ENCODE measurements around the gene AGTRAP. TPM values are rescaled to one million over a fixed set of nuclear protein-coding genes. Genes with fewer than 3 reads are reported as not detected.

AGTRAP gene
- total RNA-seq, 1 donor from 2014 or later, result 15.7 TPM

- H3K36me3 ChIP-seq (ENCODE audit: control insufficient read depth in 3 of 3, insufficient read depth in 3 of 3, low read length in 3 of 3), result no peaks in the 10 kb centered on the region
Measured at GRCh38 chr1:11780380-11781147, 44.6 kb downstream of the AGTRAP start.

GRCh38 chr1:11781297-11781696 lies 45.4 kb downstream of the AGTRAP start:
- Histone ChIP-seq H3K4me1 (ENCODE audit: control insufficient read depth in 3 of 3, insufficient read depth in 3 of 3, low read length in 3 of 3) (peaks cover 14 to 18% (median 17%) of the 10 kb centered on the region in 3 donors), H3K9ac (ENCODE audit: low read depth in 1 of 3, low read length in 3 of 3) (no peak overlapping the region), H3K36me3 (ENCODE audit: control insufficient read depth in 3 of 3, insufficient read depth in 3 of 3, low read length in 3 of 3) (no peaks in the 10 kb centered on the region), H3K4me3 (ENCODE audit: low read length in 3 of 3) (no peak overlapping the region), H3K27ac (ENCODE audit: low read depth, low read length) (no peak overlapping the region), H3K27me3 (ENCODE audit: control insufficient read depth in 3 of 3, insufficient read depth in 3 of 3, low read length in 3 of 3) (no peaks in the 10 kb centered on the region), H3K9me3 (ENCODE audit: control insufficient read depth in 3 of 3, low read length in 3 of 3) (no peaks in the 10 kb centered on the region)

More at GRCh38 chr1:11780380-11781147, 44.6 kb downstream of the AGTRAP start:
- H3K9ac ChIP-seq (ENCODE audit: low read depth in 1 of 3, low read length in 3 of 3), result no peak overlapping the region
- peaks cover 12% of the 10 kb centered on the region in 3 donors for H3K4me1 ChIP-seq (ENCODE audit: control insufficient read depth in 3 of 3, insufficient read depth in 3 of 3, low read length in 3 of 3)
- no peak overlapping the region for H3K27ac ChIP-seq (ENCODE audit: low read depth, low read length)
- H3K27me3 ChIP-seq (ENCODE audit: control insufficient read depth in 3 of 3, insufficient read depth in 3 of 3, low read length in 3 of 3), result no peaks in the 10 kb centered on the region
- no peak overlapping the region for H3K4me3 ChIP-seq (ENCODE audit: low read length in 3 of 3)
- H3K9me3 ChIP-seq (ENCODE audit: control insufficient read depth in 3 of 3, low read length in 3 of 3), result no peaks in the 10 kb centered on the region

- H3K9me3 ChIP-seq (ENCODE audit: control insufficient read depth in 3 of 3, low read length in 3 of 3), result no peaks in the 10 kb centered on the region
- no peaks in the 10 kb centered on the region for H3K27me3 ChIP-seq (ENCODE audit: control insufficient read depth in 3 of 3, insufficient read depth in 3 of 3, low read length in 3 of 3)
- H3K27ac ChIP-seq (ENCODE audit: low read depth, low read length), result no peak overlapping the region
Measured at GRCh38 chr1:11782127-11782708, 46.3 kb downstream of the AGTRAP start.

GRCh38 chr1:11783556-11783955 lies 47.6 kb downstream of the AGTRAP start:
- Histone ChIP-seq H3K4me3 (ENCODE audit: low read length in 3 of 3) (no peak overlapping the region), H3K4me1 (ENCODE audit: control insufficient read depth in 3 of 3, insufficient read depth in 3 of 3, low read length in 3 of 3) (peaks cover 33 to 41% (median 40%) of the 10 kb centered on the region in 3 donors), H3K9me3 (ENCODE audit: control insufficient read depth in 3 of 3, low read length in 3 of 3) (no peaks in the 10 kb centered on the region)

More at GRCh38 chr1:11782127-11782708, 46.3 kb downstream of the AGTRAP start:
- no peaks in the 10 kb centered on the region for H3K36me3 ChIP-seq (ENCODE audit: control insufficient read depth in 3 of 3, insufficient read depth in 3 of 3, low read length in 3 of 3)
- no peak overlapping the region for H3K4me3 ChIP-seq (ENCODE audit: low read length in 3 of 3)
- H3K4me1 ChIP-seq (ENCODE audit: control insufficient read depth in 3 of 3, insufficient read depth in 3 of 3, low read length in 3 of 3), result peaks cover 19 to 27% (median 26%) of the 10 kb centered on the region in 3 donors
- H3K9ac ChIP-seq (ENCODE audit: low read depth in 1 of 3, low read length in 3 of 3), result no peak overlapping the region

GRCh38 chr1:11784256-11784992 lies 48.5 kb downstream of the AGTRAP start:
- peaks cover 41 to 49% (median 49%) of the 10 kb centered on the region in 3 donors for H3K4me1 ChIP-seq (ENCODE audit: control insufficient read depth in 3 of 3, insufficient read depth in 3 of 3, low read length in 3 of 3)
- peak overlapping the region; percentile 56 for H3K27ac ChIP-seq (ENCODE audit: low read depth, low read length)
- H3K4me3 ChIP-seq (ENCODE audit: low read length in 3 of 3), result peak overlapping the region in 1 of 3 donors; percentile 63

More at GRCh38 chr1:11783556-11783955, 47.6 kb downstream of the AGTRAP start:
- Histone ChIP-seq H3K9ac (ENCODE audit: low read depth in 1 of 3, low read length in 3 of 3) (no peak overlapping the region), H3K36me3 (ENCODE audit: control insufficient read depth in 3 of 3, insufficient read depth in 3 of 3, low read length in 3 of 3) (no peaks in the 10 kb centered on the region), H3K27me3 (ENCODE audit: control insufficient read depth in 3 of 3, insufficient read depth in 3 of 3, low read length in 3 of 3) (no peaks in the 10 kb centered on the region), H3K27ac (ENCODE audit: low read depth, low read length) (no peak overlapping the region)

GRCh38 chr1:11784993-11785769 lies 49.2 kb downstream of the AGTRAP start:
- Histone ChIP-seq H3K9ac (ENCODE audit: low read depth in 1 of 3, low read length in 3 of 3) (peak overlapping the region; percentile 7 to 72 (median 59)), H3K4me3 (ENCODE audit: low read length in 3 of 3) (peak overlapping the region; percentile 54 to 63 (median 56))

More at GRCh38 chr1:11784256-11784992, 48.5 kb downstream of the AGTRAP start:
- H3K27me3 ChIP-seq (ENCODE audit: control insufficient read depth in 3 of 3, insufficient read depth in 3 of 3, low read length in 3 of 3), result no peaks in the 10 kb centered on the region
- H3K9ac ChIP-seq (ENCODE audit: low read depth in 1 of 3, low read length in 3 of 3), result peak overlapping the region; percentile 7 to 72 (median 59)
- no peaks in the 10 kb centered on the region for H3K9me3 ChIP-seq (ENCODE audit: control insufficient read depth in 3 of 3, low read length in 3 of 3)
- peaks cover 0 to 1% (median 1%) of the 10 kb centered on the region in 3 donors for H3K36me3 ChIP-seq (ENCODE audit: control insufficient read depth in 3 of 3, insufficient read depth in 3 of 3, low read length in 3 of 3)

GRCh38 chr1:11786168-11786567 lies 50.2 kb downstream of the AGTRAP start:
- Histone ChIP-seq H3K9me3 (ENCODE audit: control insufficient read depth in 3 of 3, low read length in 3 of 3) (no peaks in the 10 kb centered on the region), H3K27ac (ENCODE audit: low read depth, low read length) (peak overlapping the region; percentile 99), H3K4me1 (ENCODE audit: control insufficient read depth in 3 of 3, insufficient read depth in 3 of 3, low read length in 3 of 3) (peaks cover 57 to 67% (median 65%) of the 10 kb centered on the region in 3 donors), H3K9ac (ENCODE audit: low read depth in 1 of 3, low read length in 3 of 3) (no peak overlapping the region), H3K36me3 (ENCODE audit: control insufficient read depth in 3 of 3, insufficient read depth in 3 of 3, low read length in 3 of 3) (peaks cover 7 to 10% (median 9%) of the 10 kb centered on the region in 3 donors), H3K27me3 (ENCODE audit: control insufficient read depth in 3 of 3, insufficient read depth in 3 of 3, low read length in 3 of 3) (no peaks in the 10 kb centered on the region), H3K4me3 (ENCODE audit: low read length in 3 of 3) (no peak overlapping the region)

More at GRCh38 chr1:11784993-11785769, 49.2 kb downstream of the AGTRAP start:
- no peaks in the 10 kb centered on the region for H3K27me3 ChIP-seq (ENCODE audit: control insufficient read depth in 3 of 3, insufficient read depth in 3 of 3, low read length in 3 of 3)
- H3K9me3 ChIP-seq (ENCODE audit: control insufficient read depth in 3 of 3, low read length in 3 of 3), result no peaks in the 10 kb centered on the region
- H3K36me3 ChIP-seq (ENCODE audit: control insufficient read depth in 3 of 3, insufficient read depth in 3 of 3, low read length in 3 of 3), result peaks cover 4 to 7% (median 6%) of the 10 kb centered on the region in 3 donors
- peak overlapping the region; percentile 56 for H3K27ac ChIP-seq (ENCODE audit: low read depth, low read length)
- peaks cover 49 to 57% (median 56%) of the 10 kb centered on the region in 3 donors for H3K4me1 ChIP-seq (ENCODE audit: control insufficient read depth in 3 of 3, insufficient read depth in 3 of 3, low read length in 3 of 3)

GRCh38 chr1:11787251-11787803 lies 51.4 kb downstream of the AGTRAP start:
- Histone ChIP-seq H3K4me1 (ENCODE audit: control insufficient read depth in 3 of 3, insufficient read depth in 3 of 3, low read length in 3 of 3) (peaks cover 69 to 78% (median 76%) of the 10 kb centered on the region in 3 donors), H3K27me3 (ENCODE audit: control insufficient read depth in 3 of 3, insufficient read depth in 3 of 3, low read length in 3 of 3) (no peaks in the 10 kb centered on the region), H3K9ac (ENCODE audit: low read depth in 1 of 3, low read length in 3 of 3) (peak overlapping the region; percentile 74 to 84 (median 78))

More at GRCh38 chr1:11787251-11787803, 51.4 kb downstream of the AGTRAP start:
- H3K27ac ChIP-seq (ENCODE audit: low read depth, low read length), result peak overlapping the region; percentile 99
- H3K4me3 ChIP-seq (ENCODE audit: low read length in 3 of 3), result peak overlapping the region; percentile 62 to 78 (median 72)
- H3K36me3 ChIP-seq (ENCODE audit: control insufficient read depth in 3 of 3, insufficient read depth in 3 of 3, low read length in 3 of 3), result peaks cover 13 to 17% (median 13%) of the 10 kb centered on the region in 3 donors
- H3K9me3 ChIP-seq (ENCODE audit: control insufficient read depth in 3 of 3, low read length in 3 of 3), result no peaks in the 10 kb centered on the region

Data from skeletal muscle tissue (tissue), 4 donors.